ENCODE results near the gene NECAB3.

GRCh38 chr20:33681288-33681687 is 7.1 kb upstream of the NECAB3 start:
- TF ChIP-seq EP300 (IDR thresholded peaks at IDR 0.05; ENCODE audit: borderline replicate concordance) (no peak), TAF1 (IDR thresholded peaks at IDR 0.05; ENCODE audit: low read depth) (no peak), REST (IDR thresholded peaks at IDR 0.05; ENCODE audit: low read depth) (no peak), CREB1 (IDR thresholded peaks at IDR 0.05; ENCODE audit: low read depth) (no peak), MAX (IDR thresholded peaks at IDR 0.05) (no peak)

All from Ishikawa (cell line).